Gastrocnemius medialis (tissue), 4 donors: ENCODE results near the gene POLE3. TPM values are rescaled to one million over a fixed set of nuclear protein-coding genes. Genes with fewer than 3 reads are reported as not detected.

ENCODE experiments used
- ATAC-seq, 2 donors: fragments of 150-250 bp; one replicate each; pipeline ENCODE4 v1.9.1; 2016
- DNase-seq, 2 donors: peaks; one replicate each; pipeline ENCODE4 v3.0.0-alpha.2; 2019
- H3K27ac ChIP-seq, 4 donors: fragments of 200-600 bp; sonication (generic); 1 replicate in 1 of 4; 2 replicates in 3 of 4; pipeline ENCODE4 v1.5.1; 2016 to 2018; ENCODE audit warnings: mild to moderate bottlenecking in 2 of 4, moderate library complexity in 1 of 4
- H3K27me3 ChIP-seq, 3 donors: fragments of 200-600 bp; sonication (generic) in 2 of 3; 1 replicate in 1 of 3; 2 replicates in 2 of 3; pipeline versions ENCODE4 v1.5.1 to v1.6.0; 2016 to 2019; ENCODE audit warnings: mild to moderate bottlenecking in 1 of 3, moderate library complexity in 1 of 3
- H3K36me3 ChIP-seq, 2 donors: fragments of 200-600 bp; sonication (generic) in 1 of 2; one replicate each; pipeline ENCODE4 v1.5.1; 2017 to 2018
- H3K4me1 ChIP-seq, 2 donors: fragments of 200-600 bp; sonication (generic) in 1 of 2; one replicate each; pipeline ENCODE4 v1.5.1; 2016 to 2017; ENCODE audit warnings: mild to moderate bottlenecking in 2 of 2
- H3K4me3 ChIP-seq, 4 donors: fragments of 200-600 bp; sonication (generic) in 3 of 4; 1 replicate in 1 of 4; 2 replicates in 3 of 4; pipeline ENCODE4 v1.5.1; 2016 to 2019; ENCODE audit warnings: mild to moderate bottlenecking in 2 of 4
- H3K9me3 ChIP-seq, 3 donors: fragments of 200-600 bp; sonication (generic) in 2 of 3; 1 replicate in 1 of 3; 2 replicates in 2 of 3; pipeline ENCODE4 v1.5.1; 2016 to 2019
- CTCF ChIP-seq, 5 experiments: fragments of 450-650 bp in 3 of 5; fragments of 200-600 bp in 2 of 5; sonication (generic) in 2 of 5; IDR thresholded peaks in 4 of 5; conservative IDR thresholded peaks in 1 of 5; 1 replicate in 4 of 5; 2 replicates in 1 of 5; pipeline ENCODE4 v1.5.1; 2016 to 2019; ENCODE audit warnings: antibody characterized with exemption in 5 of 5, mild to moderate bottlenecking in 3 of 5, moderate library complexity in 3 of 5
- POLR2A ChIP-seq, 2 donors: fragments of 450-650 bp; IDR thresholded peaks; one replicate each; pipeline ENCODE4 v1.6.1; 2017; ENCODE audit warnings: antibody characterized with exemption in 2 of 2, mild to moderate bottlenecking in 2 of 2, moderate library complexity in 2 of 2
- in situ Hi-C, 4 donors: fragments of 200-750 bp; cut with MboI; loops; one replicate each; pipeline versions ENCODE4 v1.15.0 to v1.8.0; 2017; ENCODE audit warnings: low sequenced_read_pairs in 4 of 4
- intact Hi-C: fragments of 100-400 bp; cut with DNase I; formaldehyde crosslinking; loops from one replicate; pipeline ENCODE4 v1.15.1; 2023; ENCODE audit warnings: low total_unique reads
- total RNA-seq, 4 donors: library from RNA; depleted of rRNA; stranded (reverse); fragments of >200 nt; gene quantifications; one replicate each; pipeline versions ENCODE4 v1.1.0 to v1.2.3, GENCODE V29; 2016

The POLE3 gene
- total RNA-seq, 4 donors from 2014 or later = 42.9 to 66.4 (median 57.8) TPM

- Histone ChIP-seq H3K9me3 (no peaks in the 10 kb centered on the region), H3K4me3 (no peak overlapping the region), H3K27ac (no peak overlapping the region), H3K4me1 (peaks cover 10 to 14% of the 10 kb centered on the region in 2 donors), H3K36me3 (peaks cover 0 to 13% of the 10 kb centered on the region in 2 donors), H3K27me3 (no peaks in the 10 kb centered on the region)
- intact Hi-C loops (no loop called here), in situ Hi-C loops (no loop called here)
- no peak for TF ChIP-seq POLR2A (IDR thresholded peaks at IDR 0.05)
- no peak for TF ChIP-seq CTCF (IDR thresholded peaks at IDR 0.05 in 4 of 5, conservative IDR thresholded peaks at IDR 0.05 in 1 of 5)
- DNase-seq = no peak
- ATAC-seq = no peak
Observed at GRCh38 chr9:113372059-113372458, 38.4 kb downstream of the POLE3 start.

- no peak overlapping the region for H3K27ac ChIP-seq
- intact Hi-C loops (no loop called here), in situ Hi-C loops (no loop called here)
- H3K4me1 ChIP-seq = peaks cover 4 to 10% of the 10 kb centered on the region in 2 donors
- H3K9me3 ChIP-seq = no peaks in the 10 kb centered on the region
- ATAC-seq (no peak), DNase-seq (no peak)
- H3K27me3 ChIP-seq = no peaks in the 10 kb centered on the region
- no peak overlapping the region for H3K4me3 ChIP-seq
- peaks cover 0 to 13% of the 10 kb centered on the region in 2 donors for H3K36me3 ChIP-seq
- TF ChIP-seq POLR2A (IDR thresholded peaks at IDR 0.05) (no peak), CTCF (IDR thresholded peaks at IDR 0.05 in 4 of 5, conservative IDR thresholded peaks at IDR 0.05 in 1 of 5) (no peak)
Observed at GRCh38 chr9:113370806-113371325, 39.6 kb downstream of the POLE3 start.

GRCh38 chr9:113369855-113370140 is 40.7 kb downstream of the POLE3 start:
- TF ChIP-seq POLR2A (IDR thresholded peaks at IDR 0.05) (no peak), CTCF (IDR thresholded peaks at IDR 0.05 in 4 of 5, conservative IDR thresholded peaks at IDR 0.05 in 1 of 5) (no peak)
- H3K27ac ChIP-seq = no peak overlapping the region
- H3K27me3 ChIP-seq = no peaks in the 10 kb centered on the region
- intact Hi-C loops (no loop called here), in situ Hi-C loops (no loop called here)
- ATAC-seq = no peak
- H3K9me3 ChIP-seq = no peaks in the 10 kb centered on the region
- H3K4me1 ChIP-seq = peaks cover 0 to 5% of the 10 kb centered on the region in 2 donors
- DNase-seq = no peak
- H3K4me3 ChIP-seq = no peak overlapping the region
- H3K36me3 ChIP-seq = peaks cover 0 to 13% of the 10 kb centered on the region in 2 donors

- no peak overlapping the region for H3K27ac ChIP-seq
- peak in 1 of 2 donors; percentile 17 for DNase-seq
- H3K27me3 ChIP-seq = no peaks in the 10 kb centered on the region
- H3K4me1 ChIP-seq = peaks cover 0 to 5% of the 10 kb centered on the region in 2 donors
- ATAC-seq = no peak
- in situ Hi-C loops (no loop called here), intact Hi-C loops (no loop called here)
- TF ChIP-seq CTCF (IDR thresholded peaks at IDR 0.05 in 4 of 5, conservative IDR thresholded peaks at IDR 0.05 in 1 of 5) (no peak), POLR2A (IDR thresholded peaks at IDR 0.05) (no peak)
- no peak overlapping the region for H3K4me3 ChIP-seq
- peaks cover 0 to 11% of the 10 kb centered on the region in 2 donors for H3K36me3 ChIP-seq
- H3K9me3 ChIP-seq = no peaks in the 10 kb centered on the region
Observed at GRCh38 chr9:113368982-113369854, 41.3 kb downstream of the POLE3 start.
